ENCODE measurements around the gene DNAH10. TPM values are rescaled to one million over a fixed set of nuclear protein-coding genes. Genes with fewer than 3 reads are reported as not detected.

Gene DNAH10
- total RNA-seq, 2 experiments from 2014 or later = 0.18 TPM

- CTCF ChIA-PET = no interaction called here
- Mint-ChIP-seq H3K9me3 (ENCODE audit: insufficient read depth) (no peaks in the 10 kb centered on the region), H3K27ac (no peak overlapping the region), H3K4me3 (no peak overlapping the region), H3K4me1 (ENCODE audit: low read depth) (no peaks in the 10 kb centered on the region), H3K36me3 (ENCODE audit: low read depth) (no peaks in the 10 kb centered on the region), H3K27me3 (ENCODE audit: low read depth) (peaks cover 16% of the 10 kb centered on the region)
- POLR2A ChIA-PET = no interaction called here
- no peak for ATAC-seq
- no peak for DNase-seq
Observed at GRCh38 chr12:123829561-123829960, 67.5 kb downstream of the DNAH10 start.

GRCh38 chr12:123830675-123831074 is 68.6 kb downstream of the DNAH10 start:
- H3K4me3 Mint-ChIP-seq = no peak overlapping the region
- H3K27me3 Mint-ChIP-seq (ENCODE audit: low read depth) = peaks cover 14% of the 10 kb centered on the region

GRCh38 chr12:123832052-123832451 is 70.0 kb downstream of the DNAH10 start:
- ATAC-seq = no peak
- Mint-ChIP-seq H3K36me3 (ENCODE audit: low read depth) (no peaks in the 10 kb centered on the region), H3K27me3 (ENCODE audit: low read depth) (peaks cover 6% of the 10 kb centered on the region)

More at GRCh38 chr12:123830675-123831074, 68.6 kb downstream of the DNAH10 start:
- ATAC-seq = no peak
- H3K36me3 Mint-ChIP-seq (ENCODE audit: low read depth) = no peaks in the 10 kb centered on the region
- DNase-seq = no peak
- H3K4me1 Mint-ChIP-seq (ENCODE audit: low read depth) = no peaks in the 10 kb centered on the region
- ChIA-PET CTCF (interaction anchor here (0.6 kb wide), 1 partner anchor 165 kb away, joined by 3 read pairs; no protein-coding TSS in a partner anchor), POLR2A (no interaction called here)
- no peak overlapping the region for H3K27ac Mint-ChIP-seq
- H3K9me3 Mint-ChIP-seq (ENCODE audit: insufficient read depth) = no peaks in the 10 kb centered on the region

GRCh38 chr12:123833830-123834229 is 71.7 kb downstream of the DNAH10 start:
- POLR2A ChIA-PET = interaction anchor here (0.6 kb wide), 1 partner anchor 38 kb away, joined by 3 read pairs; no protein-coding TSS in a partner anchor
- ATAC-seq = no peak

More at GRCh38 chr12:123832052-123832451, 70.0 kb downstream of the DNAH10 start:
- ChIA-PET CTCF (no interaction called here), POLR2A (no interaction called here)
- no peaks in the 10 kb centered on the region for H3K9me3 Mint-ChIP-seq (ENCODE audit: insufficient read depth)
- no peaks in the 10 kb centered on the region for H3K4me1 Mint-ChIP-seq (ENCODE audit: low read depth)
- DNase-seq = no peak
- H3K27ac Mint-ChIP-seq = no peak overlapping the region
- no peak overlapping the region for H3K4me3 Mint-ChIP-seq

GRCh38 chr12:123834845-123835244 is 72.7 kb downstream of the DNAH10 start:
- ChIA-PET POLR2A (interaction anchor here (0.6 kb wide), 1 partner anchor 1889 kb away, joined by 3 read pairs; no protein-coding TSS in a partner anchor), CTCF (no interaction called here)
- Mint-ChIP-seq H3K36me3 (ENCODE audit: low read depth) (no peaks in the 10 kb centered on the region), H3K4me3 (no peak overlapping the region), H3K4me1 (ENCODE audit: low read depth) (no peaks in the 10 kb centered on the region), H3K27ac (no peak overlapping the region), H3K27me3 (ENCODE audit: low read depth) (no peaks in the 10 kb centered on the region), H3K9me3 (ENCODE audit: insufficient read depth) (no peaks in the 10 kb centered on the region)
- no peak for ATAC-seq
- DNase-seq = no peak

More at GRCh38 chr12:123833830-123834229, 71.7 kb downstream of the DNAH10 start:
- Mint-ChIP-seq H3K4me3 (no peak overlapping the region), H3K4me1 (ENCODE audit: low read depth) (no peaks in the 10 kb centered on the region), H3K27ac (no peak overlapping the region), H3K27me3 (ENCODE audit: low read depth) (no peaks in the 10 kb centered on the region), H3K36me3 (ENCODE audit: low read depth) (no peaks in the 10 kb centered on the region), H3K9me3 (ENCODE audit: insufficient read depth) (no peaks in the 10 kb centered on the region)
- DNase-seq = no peak
- CTCF ChIA-PET = no interaction called here

GRCh38 chr12:123836292-123836691 is 74.2 kb downstream of the DNAH10 start:
- Mint-ChIP-seq H3K4me3 (no peak overlapping the region), H3K27me3 (ENCODE audit: low read depth) (no peaks in the 10 kb centered on the region), H3K9me3 (ENCODE audit: insufficient read depth) (no peaks in the 10 kb centered on the region), H3K4me1 (ENCODE audit: low read depth) (no peaks in the 10 kb centered on the region), H3K27ac (no peak overlapping the region), H3K36me3 (ENCODE audit: low read depth) (no peaks in the 10 kb centered on the region)
- DNase-seq (no peak), ATAC-seq (no peak)
- ChIA-PET CTCF (interaction anchor here (1.3 kb wide), 1 partner anchor 217 kb away, joined by 4 read pairs; no protein-coding TSS in a partner anchor), POLR2A (no interaction called here)

- H3K4me1 Mint-ChIP-seq (ENCODE audit: low read depth) = no peaks in the 10 kb centered on the region
Observed at GRCh38 chr12:123839826-123840225, 77.7 kb downstream of the DNAH10 start.

GRCh38 chr12:123840765-123841425 is 78.8 kb downstream of the DNAH10 start:
- no peak for ATAC-seq
- Mint-ChIP-seq H3K27ac (no peak overlapping the region), H3K4me3 (no peak overlapping the region), H3K36me3 (ENCODE audit: low read depth) (no peaks in the 10 kb centered on the region), H3K27me3 (ENCODE audit: low read depth) (no peaks in the 10 kb centered on the region), H3K9me3 (ENCODE audit: insufficient read depth) (no peaks in the 10 kb centered on the region), H3K4me1 (ENCODE audit: low read depth) (no peaks in the 10 kb centered on the region)
- CTCF ChIA-PET = no interaction called here
- DNase-seq = no peak
- POLR2A ChIA-PET = no interaction called here

More at GRCh38 chr12:123839826-123840225, 77.7 kb downstream of the DNAH10 start:
- CTCF ChIA-PET = no interaction called here
- no peak overlapping the region for H3K27ac Mint-ChIP-seq
- DNase-seq = no peak
- ATAC-seq = no peak
- POLR2A ChIA-PET = no interaction called here
- no peaks in the 10 kb centered on the region for H3K27me3 Mint-ChIP-seq (ENCODE audit: low read depth)
- no peaks in the 10 kb centered on the region for H3K36me3 Mint-ChIP-seq (ENCODE audit: low read depth)
- no peak overlapping the region for H3K4me3 Mint-ChIP-seq
- no peaks in the 10 kb centered on the region for H3K9me3 Mint-ChIP-seq (ENCODE audit: insufficient read depth)

- ChIA-PET CTCF (no interaction called here), POLR2A (no interaction called here)
- Mint-ChIP-seq H3K27ac (no peak overlapping the region), H3K4me3 (no peak overlapping the region), H3K4me1 (ENCODE audit: low read depth) (no peaks in the 10 kb centered on the region), H3K9me3 (ENCODE audit: insufficient read depth) (no peaks in the 10 kb centered on the region), H3K36me3 (ENCODE audit: low read depth) (no peaks in the 10 kb centered on the region), H3K27me3 (ENCODE audit: low read depth) (no peaks in the 10 kb centered on the region)
- ATAC-seq (no peak), DNase-seq (no peak)
Observed at GRCh38 chr12:123843912-123844748, 82.0 kb downstream of the DNAH10 start.

- DNase-seq (no peak), ATAC-seq (no peak)
- Mint-ChIP-seq H3K9me3 (ENCODE audit: insufficient read depth) (no peaks in the 10 kb centered on the region), H3K36me3 (ENCODE audit: low read depth) (no peaks in the 10 kb centered on the region), H3K27me3 (ENCODE audit: low read depth) (no peaks in the 10 kb centered on the region), H3K4me1 (ENCODE audit: low read depth) (no peaks in the 10 kb centered on the region), H3K4me3 (no peak overlapping the region), H3K27ac (no peak overlapping the region)
- ChIA-PET CTCF (no interaction called here), POLR2A (no interaction called here)
Observed at GRCh38 chr12:123845881-123846280, 83.8 kb downstream of the DNAH10 start.

- Mint-ChIP-seq H3K4me3 (no peak overlapping the region), H3K27me3 (ENCODE audit: low read depth) (no peaks in the 10 kb centered on the region), H3K36me3 (ENCODE audit: low read depth) (no peaks in the 10 kb centered on the region), H3K9me3 (ENCODE audit: insufficient read depth) (no peaks in the 10 kb centered on the region), H3K27ac (no peak overlapping the region), H3K4me1 (ENCODE audit: low read depth) (no peaks in the 10 kb centered on the region)
- no peak for ATAC-seq
- POLR2A ChIA-PET = no interaction called here
- DNase-seq = no peak
- CTCF ChIA-PET = no interaction called here
Observed at GRCh38 chr12:123846340-123846739, 84.2 kb downstream of the DNAH10 start.

- CTCF ChIA-PET = no interaction called here
Observed at GRCh38 chr12:123847019-123847418, 84.9 kb downstream of the DNAH10 start.

More at GRCh38 chr12:123847019-123847418, 84.9 kb downstream of the DNAH10 start:
- Mint-ChIP-seq H3K4me1 (ENCODE audit: low read depth) (no peaks in the 10 kb centered on the region), H3K27ac (no peak overlapping the region), H3K9me3 (ENCODE audit: insufficient read depth) (no peaks in the 10 kb centered on the region), H3K36me3 (ENCODE audit: low read depth) (no peaks in the 10 kb centered on the region), H3K27me3 (ENCODE audit: low read depth) (no peaks in the 10 kb centered on the region), H3K4me3 (no peak overlapping the region)
- no peak for ATAC-seq
- POLR2A ChIA-PET = no interaction called here
- no peak for DNase-seq
